H9 (cell line): ENCODE measurements around the gene BAG5. TPM values are rescaled to one million over a fixed set of nuclear protein-coding genes. Genes with fewer than 3 reads are reported as not detected.

ENCODE experiments used
- DNase-seq: peaks from one replicate; pipeline ENCODE4 v3.0.0-alpha.2; 2017
- H2AFZ ChIP-seq: one replicate; pipeline ENCODE4 v1.6.1; 2013; ENCODE audit warnings: mild to moderate bottlenecking, low read length, control low read depth, moderate library complexity
- H2AK5ac ChIP-seq: 2 replicates; pipeline ENCODE4 v1.6.1; 2013; ENCODE audit warnings: low read length, control low read depth, mixed read lengths; ENCODE audit not compliant: insufficient read length
- H2BK120ac ChIP-seq: one replicate; pipeline ENCODE4 v1.6.1; 2013; ENCODE audit warnings: low read depth, mild to moderate bottlenecking, low read length, control low read depth, inconsistent platforms; ENCODE audit not compliant: poor library complexity, severe bottlenecking
- H2BK12ac ChIP-seq: 2 replicates; pipeline ENCODE4 v1.6.1; 2013; ENCODE audit warnings: low read length, control low read depth, mixed read lengths, low read depth; ENCODE audit not compliant: insufficient read length
- H2BK15ac ChIP-seq: 2 replicates; pipeline ENCODE4 v1.6.1; 2013; ENCODE audit warnings: low read depth, low read length, control low read depth
- H2BK20ac ChIP-seq: one replicate; pipeline ENCODE4 v1.6.1; 2013; ENCODE audit warnings: low read depth, mild to moderate bottlenecking, low read length, control low read depth, inconsistent platforms; ENCODE audit not compliant: poor library complexity, severe bottlenecking
- H2BK5ac ChIP-seq: 2 replicates; pipeline ENCODE4 v1.6.1; 2013; ENCODE audit warnings: low read length, control low read depth, mixed read lengths; ENCODE audit not compliant: insufficient read length
- H3K14ac ChIP-seq: 2 replicates; pipeline ENCODE4 v1.6.1; 2013; ENCODE audit warnings: low read length, control low read depth; ENCODE audit not compliant: insufficient read depth
- H3K18ac ChIP-seq: 2 replicates; pipeline ENCODE4 v1.6.1; 2013; ENCODE audit warnings: low read depth, mild to moderate bottlenecking, mixed read lengths, low read length, control low read depth; ENCODE audit not compliant: insufficient read length
- H3K23ac ChIP-seq: 2 replicates; pipeline ENCODE4 v1.6.1; 2013; ENCODE audit warnings: low read length, control low read depth, mixed read lengths, low read depth; ENCODE audit not compliant: insufficient read length
- H3K23me2 ChIP-seq: 2 replicates; pipeline ENCODE4 v1.6.1; 2013; ENCODE audit warnings: low read depth, mild to moderate bottlenecking, mixed read lengths, low read length, control low read depth; ENCODE audit not compliant: insufficient read length, poor library complexity, severe bottlenecking
- H3K27ac ChIP-seq: 2 replicates; pipeline ENCODE4 v1.5.1; 2013; ENCODE audit warnings: low read length, control low read depth, mixed read lengths, low read depth; ENCODE audit not compliant: insufficient read length
- H3K27me3 ChIP-seq: 2 replicates; pipeline ENCODE4 v1.6.1; 2013; ENCODE audit warnings: low read length, control low read depth, inconsistent platforms; ENCODE audit not compliant: insufficient read depth
- H3K4ac ChIP-seq: 2 replicates; pipeline ENCODE4 v1.6.1; 2013; ENCODE audit warnings: low read depth, mild to moderate bottlenecking, control low read depth, inconsistent platforms, low read length, moderate library complexity
- H3K4me1 ChIP-seq: 2 replicates; pipeline ENCODE4 v1.6.1; 2013; ENCODE audit warnings: low read length, control low read depth, inconsistent platforms; ENCODE audit not compliant: insufficient read depth
- H3K4me2 ChIP-seq: 2 replicates; pipeline ENCODE4 v1.6.1; 2013; ENCODE audit warnings: low read length, control low read depth, mixed read lengths; ENCODE audit not compliant: insufficient read length, insufficient read depth
- H3K56ac ChIP-seq: 2 replicates; pipeline ENCODE4 v1.6.1; 2013; ENCODE audit warnings: low read depth, mild to moderate bottlenecking, mixed read lengths, low read length, control low read depth; ENCODE audit not compliant: insufficient read length
- H3K79me1 ChIP-seq: 2 replicates; pipeline ENCODE4 v1.6.1; 2013; ENCODE audit warnings: low read depth, mild to moderate bottlenecking, moderate library complexity, low read length, control low read depth, inconsistent platforms; ENCODE audit not compliant: insufficient read depth, poor library complexity, severe bottlenecking
- H3K79me2 ChIP-seq: 2 replicates; pipeline ENCODE4 v1.6.1; 2013; ENCODE audit warnings: low read length, control low read depth, inconsistent platforms; ENCODE audit not compliant: insufficient read depth
- H3K9ac ChIP-seq: 2 replicates; pipeline ENCODE4 v1.6.1; 2013; ENCODE audit warnings: low read length, control low read depth, mixed read lengths; ENCODE audit not compliant: insufficient read length; ENCODE audit errors: extremely low read depth
- H3K9me3 ChIP-seq: one replicate; pipeline ENCODE4 v1.6.1; 2013; ENCODE audit warnings: low read depth, low read length, inconsistent platforms; ENCODE audit not compliant: control insufficient read depth
- H3T11ph ChIP-seq: one replicate; pipeline ENCODE4 v1.6.1; 2013; ENCODE audit warnings: mild to moderate bottlenecking, low read length, control low read depth, inconsistent platforms
- H4K20me1 ChIP-seq: one replicate; pipeline ENCODE4 v1.6.1; 2013; ENCODE audit not compliant: control insufficient read depth, insufficient read length, insufficient read depth
- H4K5ac ChIP-seq: 2 replicates; pipeline ENCODE4 v1.6.1; 2013; ENCODE audit warnings: low read depth, mild to moderate bottlenecking, mixed read lengths, low read length, control low read depth; ENCODE audit not compliant: insufficient read length
- H4K8ac ChIP-seq: replicated peaks from 2 replicates; pipeline ENCODE4 v1.6.1; 2013; ENCODE audit warnings: low read length, control low read depth, mixed read lengths, low read depth; ENCODE audit not compliant: insufficient read length
- H4K91ac ChIP-seq: 2 replicates; pipeline ENCODE4 v1.6.1; 2013; ENCODE audit warnings: low read depth, mild to moderate bottlenecking, moderate library complexity, mixed read lengths, low read length, control low read depth; ENCODE audit not compliant: insufficient read length
- H3K27ac Mint-ChIP-seq, 3 experiments: 2 replicates in 2 of 3; 3 replicates in 1 of 3; pipeline ENCODE4 v1.8.0; 2020 to 2021; ENCODE audit warnings: mixed read lengths in 3 of 3, mild to moderate bottlenecking in 1 of 3, moderate library complexity in 1 of 3
- H3K27me3 Mint-ChIP-seq: 2 replicates; pipeline ENCODE4 v1.8.0; 2021; ENCODE audit warnings: low read depth, mild to moderate bottlenecking, moderate library complexity, mixed read lengths
- H3K36me3 Mint-ChIP-seq, 3 experiments: 2 replicates in 2 of 3; 3 replicates in 1 of 3; pipeline ENCODE4 v1.8.0; 2020 to 2021; ENCODE audit warnings: low read depth in 3 of 3, mixed read lengths in 3 of 3; ENCODE audit not compliant: insufficient read depth in 1 of 3
- H3K4me1 Mint-ChIP-seq, 2 experiments: 2 replicates each; pipeline ENCODE4 v1.8.0; 2020; ENCODE audit warnings: mixed read lengths in 2 of 2
- H3K4me3 Mint-ChIP-seq, 2 experiments: 2 replicates in 1 of 2; 3 replicates in 1 of 2; pipeline ENCODE4 v1.8.0; 2020 to 2021; ENCODE audit warnings: mild to moderate bottlenecking in 2 of 2, mixed read lengths in 2 of 2, moderate library complexity in 1 of 2
- H3K9me3 Mint-ChIP-seq, 2 experiments: 2 replicates in 1 of 2; 3 replicates in 1 of 2; pipeline ENCODE4 v1.8.0; 2020; ENCODE audit warnings: mild to moderate bottlenecking in 2 of 2, mixed read lengths in 2 of 2, moderate library complexity in 1 of 2
- WGBS: extraction: QIAGEN DNeasy Blood & Tissue Kit; methylation state at CpG from one replicate; pipeline ENCODE4 v1.1.7; 2013; ENCODE audit warnings: missing lambda C conversion rate, low lambda C conversion rate, mixed read lengths; ENCODE audit not compliant: insufficient read length; ENCODE audit errors: extremely low coverage; 5-methylcytosine and 5-hydroxymethylcytosine counted together
- total RNA-seq: library from RNA; stranded (reverse); gene quantifications from 2 replicates; pipeline ENCODE4 v1.2.1, GENCODE V29; 2021
- TF ChIP-seq, protein P1 (sequence below): fragments of 200-600 bp; sonication (generic); conservative IDR thresholded peaks from 3 replicates; pipeline ENCODE4 v1.8.0; 2021; ENCODE audit warnings: antibody characterized with exemption, mild to moderate bottlenecking

The BAG5 gene
- total RNA-seq, 1 experiment from 2014 or later, result 38.0 TPM

DNA sequence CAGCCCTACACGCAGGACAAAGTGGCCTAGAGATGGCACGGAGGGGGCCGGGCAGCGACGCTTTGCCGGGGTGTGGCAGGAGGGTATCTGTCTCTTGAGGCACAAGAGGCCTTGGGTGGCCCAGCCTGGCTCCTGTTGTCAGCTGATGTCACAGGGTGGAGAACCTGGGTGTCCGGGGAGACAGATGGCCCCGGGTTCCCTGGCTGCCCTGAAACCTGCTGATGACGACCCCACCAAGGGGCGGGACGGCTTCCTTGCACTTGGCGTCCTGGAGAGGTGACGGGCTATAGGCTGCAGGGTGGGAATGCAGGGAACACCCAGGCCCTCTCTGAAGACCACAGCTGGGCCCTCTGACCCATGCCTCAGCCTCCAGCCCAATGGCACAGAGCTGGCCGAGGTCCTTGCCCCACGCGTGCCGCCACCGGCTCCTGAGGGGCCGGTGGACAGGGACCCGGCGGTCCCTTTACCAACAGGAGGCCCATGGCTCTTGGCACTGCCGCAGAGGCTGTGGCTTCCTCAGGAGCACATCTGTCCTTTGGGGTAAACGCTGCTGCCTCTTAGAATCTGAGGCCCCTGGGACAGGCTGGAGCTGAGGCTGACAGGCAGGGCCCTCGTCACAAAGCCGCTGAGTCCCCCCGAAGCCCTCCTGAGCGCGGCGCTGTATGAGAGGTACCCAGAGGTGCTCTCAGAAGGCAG is 17.1 kb downstream of the BAG5 start:
- Mint-ChIP-seq H3K4me1 (peaks cover 12 to 24% of the 10 kb centered on the region in 2 experiments), H3K27ac (no peak overlapping the region; a peak in 2 of 7 replicates), H3K9me3 (no peaks in the 10 kb centered on the region), H3K4me3 (no peak overlapping the region), H3K27me3 (peaks cover 3% of the 10 kb centered on the region), H3K36me3 (no peaks in the 10 kb centered on the region)
- peaks cover 4% of the 10 kb centered on the region for H3K23me2 ChIP-seq
- no peak overlapping the region for H4K5ac ChIP-seq
- H3K14ac ChIP-seq, result no peak overlapping the region
- H2BK5ac ChIP-seq, result no peak overlapping the region
- H3K79me2 ChIP-seq, result no peaks in the 10 kb centered on the region
- no peak overlapping the region for H2BK20ac ChIP-seq
- no CpG with 5 or more reads among the region's 29 CpGs for WGBS
- H3K9me3 ChIP-seq, result no peaks in the 10 kb centered on the region
- no peak overlapping the region for H2BK12ac ChIP-seq
- no peak overlapping the region for H2BK15ac ChIP-seq
- H3K27ac ChIP-seq, result no peak overlapping the region
- H3T11ph ChIP-seq, result no peak overlapping the region
- H3K23ac ChIP-seq, result no peak overlapping the region
- no peak overlapping the region for H3K56ac ChIP-seq
- H2AK5ac ChIP-seq, result no peak overlapping the region
- H4K20me1 ChIP-seq, result no peaks in the 10 kb centered on the region
- no peak overlapping the region for H3K4me2 ChIP-seq
- no peaks in the 10 kb centered on the region for H3K27me3 ChIP-seq
- no peaks in the 10 kb centered on the region; the same call in 1 of the 2 replicates for H3K4me1 ChIP-seq
- no peak overlapping the region for H3K9ac ChIP-seq
- no peak overlapping the region for H2BK120ac ChIP-seq
- H3K18ac ChIP-seq, result no peak overlapping the region
- no peak overlapping the region for H4K91ac ChIP-seq
- no peak for DNase-seq
- TF ChIP-seq, protein P1, sequence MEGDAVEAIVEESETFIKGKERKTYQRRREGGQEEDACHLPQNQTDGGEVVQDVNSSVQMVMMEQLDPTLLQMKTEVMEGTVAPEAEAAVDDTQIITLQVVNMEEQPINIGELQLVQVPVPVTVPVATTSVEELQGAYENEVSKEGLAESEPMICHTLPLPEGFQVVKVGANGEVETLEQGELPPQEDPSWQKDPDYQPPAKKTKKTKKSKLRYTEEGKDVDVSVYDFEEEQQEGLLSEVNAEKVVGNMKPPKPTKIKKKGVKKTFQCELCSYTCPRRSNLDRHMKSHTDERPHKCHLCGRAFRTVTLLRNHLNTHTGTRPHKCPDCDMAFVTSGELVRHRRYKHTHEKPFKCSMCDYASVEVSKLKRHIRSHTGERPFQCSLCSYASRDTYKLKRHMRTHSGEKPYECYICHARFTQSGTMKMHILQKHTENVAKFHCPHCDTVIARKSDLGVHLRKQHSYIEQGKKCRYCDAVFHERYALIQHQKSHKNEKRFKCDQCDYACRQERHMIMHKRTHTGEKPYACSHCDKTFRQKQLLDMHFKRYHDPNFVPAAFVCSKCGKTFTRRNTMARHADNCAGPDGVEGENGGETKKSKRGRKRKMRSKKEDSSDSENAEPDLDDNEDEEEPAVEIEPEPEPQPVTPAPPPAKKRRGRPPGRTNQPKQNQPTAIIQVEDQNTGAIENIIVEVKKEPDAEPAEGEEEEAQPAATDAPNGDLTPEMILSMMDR, result no peak
- H4K8ac ChIP-seq, result no peak overlapping the region
- no peak overlapping the region for H3K4ac ChIP-seq
- no peaks in the 10 kb centered on the region for H3K79me1 ChIP-seq
- H2AFZ ChIP-seq, result no peak overlapping the region
